NCI-H146 treated with DMSO at 0.1 percent for 48 hours (cell line): ENCODE data around the gene MYCBP2.
"Not testable (repeated sequence)": the region's sequence is repeated elsewhere in the genome, so short reads cannot be mapped to it uniquely, and the experiment has no call there.

Experiments
- DNase-seq: peaks from one replicate; lab custom pipeline; 2025; ENCODE audit not compliant: unreplicated experiment; lab: John Stamatoyannopoulos, UW

MYCBP2 gene

GRCh38 chr13:77337159-77337558 is 10.3 kb upstream of the MYCBP2 start:
- DNase-seq: no peak

DNA sequence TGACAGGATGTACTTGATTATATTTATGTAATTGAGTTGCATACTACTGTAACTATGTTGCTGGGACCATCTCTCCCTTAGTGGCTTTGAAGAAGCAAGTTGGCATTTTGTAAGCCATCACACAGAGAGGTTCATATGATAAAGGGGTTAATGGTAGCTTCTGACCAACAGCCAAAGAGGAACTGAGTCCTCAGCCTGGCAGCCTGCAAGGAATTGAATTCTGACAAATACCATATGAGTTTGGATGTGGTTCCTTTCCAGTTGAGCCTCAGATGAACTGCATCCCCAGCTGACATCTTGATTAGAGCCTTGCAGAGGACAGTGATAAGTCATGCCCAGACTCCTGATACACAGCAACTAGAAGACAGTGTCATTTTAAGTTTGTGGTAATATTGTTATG is 8.6 kb upstream of the MYCBP2 start:
- no peak for DNase-seq

GRCh38 chr13:77333594-77333993 is 6.7 kb upstream of the MYCBP2 start:
- DNase-seq: no peak

GRCh38 chr13:77331421-77331820 is 4.5 kb upstream of the MYCBP2 start:
- DNase-seq: no peak

GRCh38 chr13:77329911-77330584 is 3.2 kb upstream of the MYCBP2 start:
- DNase-seq: peak; percentile 32

GRCh38 chr13:77329133-77329910 is 2.4 kb upstream of the MYCBP2 start:
- DNase-seq: peak; percentile 94

DNA sequence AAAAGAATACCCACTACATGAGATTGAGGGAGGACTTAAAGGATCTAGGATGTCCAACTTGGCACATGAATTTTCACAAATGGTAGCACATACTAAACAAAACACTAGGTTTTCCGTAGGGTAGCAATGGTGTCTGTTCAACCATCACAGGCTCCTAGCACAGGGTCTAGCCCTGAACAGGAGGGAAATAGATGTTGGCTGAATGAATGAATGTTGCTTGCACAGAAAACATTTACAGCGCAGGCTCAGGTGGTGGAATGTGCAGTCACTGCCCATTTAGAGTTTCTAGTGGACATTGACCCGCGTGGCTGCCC is 1.9 kb upstream of the MYCBP2 start:
- DNase-seq: no peak

- no peak for DNase-seq
Measured at GRCh38 chr13:77325371-77325980, 1.4 kb downstream of the MYCBP2 start.

DNA sequence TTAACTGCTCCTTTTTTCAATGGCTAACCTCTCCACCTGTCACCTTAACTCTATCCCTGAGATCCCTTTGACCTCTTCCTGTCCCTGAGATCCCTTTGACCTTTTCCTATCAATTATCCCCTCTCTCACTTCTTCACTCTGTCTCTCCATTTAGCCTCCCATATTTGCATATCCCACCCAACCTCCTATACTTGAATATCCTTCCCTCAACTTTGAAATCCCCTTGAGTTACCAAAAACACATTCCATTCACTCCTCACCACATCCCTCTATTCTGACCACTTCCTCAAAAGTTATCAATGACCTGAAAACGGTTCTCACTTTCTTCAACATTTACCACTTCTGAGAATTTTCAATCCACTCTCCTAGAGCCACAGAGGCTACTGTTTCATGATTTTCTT is 3.0 kb downstream of the MYCBP2 start:
- DNase-seq: no peak

- DNase-seq: no peak
Measured at GRCh38 chr13:77319536-77319935, 7.4 kb downstream of the MYCBP2 start.

DNA sequence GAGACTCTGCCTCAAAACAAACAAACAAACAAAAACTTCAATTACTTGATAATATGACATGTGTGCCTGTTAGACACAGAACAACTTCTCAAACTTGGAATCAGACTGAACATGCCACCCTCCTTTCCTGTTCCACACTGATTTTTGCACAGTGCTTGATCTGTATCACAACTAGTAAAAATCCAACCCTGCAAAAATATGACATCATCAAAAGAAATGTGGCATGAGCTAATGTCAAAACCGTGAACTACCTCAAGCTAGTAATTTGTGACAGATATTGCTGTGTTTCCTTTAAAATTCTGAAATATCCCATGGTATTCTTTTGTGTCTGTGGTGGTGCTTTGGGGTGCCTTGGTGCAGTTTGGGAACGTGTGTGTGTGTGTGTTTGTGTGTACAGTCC is 8.2 kb downstream of the MYCBP2 start:
- no peak for DNase-seq

DNA sequence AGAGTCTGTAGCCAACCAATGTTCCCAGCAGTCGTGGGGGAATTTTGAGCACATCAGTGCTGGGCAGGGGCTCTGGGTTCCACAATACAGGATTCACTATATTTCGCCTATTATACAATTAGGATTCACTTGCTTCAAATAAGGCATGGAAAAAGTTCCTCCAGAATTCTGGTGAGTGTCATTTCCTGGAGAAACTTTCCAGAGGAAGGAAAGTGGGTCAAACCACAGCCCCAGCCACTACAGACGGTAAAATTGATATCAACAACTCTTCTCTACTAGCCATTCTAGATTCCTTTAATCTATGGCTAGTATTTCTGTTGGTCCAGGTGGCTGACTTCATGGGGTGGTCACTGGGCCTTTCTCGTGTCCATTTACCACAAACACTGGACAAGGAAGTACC is 10.5 kb downstream of the MYCBP2 start:
- DNase-seq: no peak

DNA sequence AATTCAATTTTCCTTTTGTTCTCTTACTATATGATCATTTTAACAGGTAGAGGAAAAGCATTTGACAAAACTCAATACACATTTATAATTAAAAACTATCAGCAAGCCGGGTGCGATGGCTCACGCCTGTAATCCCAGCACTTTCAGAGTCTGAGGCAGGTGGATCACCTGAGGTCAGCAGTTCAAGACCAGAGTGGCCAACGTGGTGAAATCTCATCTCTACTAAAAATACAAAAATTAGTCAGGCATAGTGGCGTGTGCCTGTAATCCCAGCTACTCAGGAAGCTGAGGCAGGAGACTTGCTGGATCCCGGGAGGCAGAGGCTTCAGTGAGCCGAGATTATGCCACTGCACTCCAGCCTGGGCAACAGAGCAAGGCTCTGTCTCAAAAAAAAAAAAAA is 11.4 kb downstream of the MYCBP2 start:
- not testable (repeated sequence) for DNase-seq

- no peak for DNase-seq
Measured at GRCh38 chr13:77313923-77314322, 13.0 kb downstream of the MYCBP2 start.

GRCh38 chr13:77312311-77312710 is 14.6 kb downstream of the MYCBP2 start:
- no peak for DNase-seq

- DNase-seq: no peak
Measured at GRCh38 chr13:77310579-77311279, 16.2 kb downstream of the MYCBP2 start.

DNA sequence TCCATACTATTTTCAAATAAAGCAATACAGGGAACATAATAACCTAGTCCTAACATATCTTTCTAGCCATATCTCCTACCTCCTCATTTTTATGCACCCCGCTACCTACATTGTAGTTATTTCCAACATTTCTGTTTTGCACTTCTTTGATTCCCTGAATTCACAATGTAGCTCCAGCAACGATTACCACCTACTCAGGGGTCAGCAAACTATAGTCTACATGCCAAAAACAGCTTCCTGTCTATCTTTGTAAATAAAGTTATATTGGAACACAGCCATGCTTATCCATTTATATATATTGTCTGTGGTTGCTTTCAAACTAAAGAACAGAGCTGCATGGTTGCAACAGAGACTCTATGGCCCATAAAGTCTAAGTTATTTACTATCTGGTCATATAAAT is 16.7 kb downstream of the MYCBP2 start:
- DNase-seq: no peak

DNA sequence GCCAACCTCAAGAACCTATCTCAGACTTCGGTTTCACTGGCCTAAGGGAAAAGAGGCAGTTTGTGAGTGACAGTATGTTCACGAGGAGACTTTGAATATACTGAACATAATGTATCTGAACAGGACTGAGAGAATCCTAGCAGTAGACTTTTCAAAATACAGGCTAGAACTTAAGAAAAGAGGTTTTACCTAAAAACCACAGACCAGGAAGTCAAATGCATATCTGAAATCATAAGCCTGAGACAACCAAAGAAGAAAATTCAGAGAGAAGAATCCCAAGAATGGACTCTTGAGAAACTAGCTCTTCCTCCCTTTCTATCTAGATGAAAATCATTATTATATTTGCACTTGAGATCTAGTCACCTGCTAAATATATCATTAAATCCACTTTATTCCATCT is 17.6 kb downstream of the MYCBP2 start:
- no peak for DNase-seq

- DNase-seq: no peak
Measured at GRCh38 chr13:77306458-77306857, 20.4 kb downstream of the MYCBP2 start.

DNA sequence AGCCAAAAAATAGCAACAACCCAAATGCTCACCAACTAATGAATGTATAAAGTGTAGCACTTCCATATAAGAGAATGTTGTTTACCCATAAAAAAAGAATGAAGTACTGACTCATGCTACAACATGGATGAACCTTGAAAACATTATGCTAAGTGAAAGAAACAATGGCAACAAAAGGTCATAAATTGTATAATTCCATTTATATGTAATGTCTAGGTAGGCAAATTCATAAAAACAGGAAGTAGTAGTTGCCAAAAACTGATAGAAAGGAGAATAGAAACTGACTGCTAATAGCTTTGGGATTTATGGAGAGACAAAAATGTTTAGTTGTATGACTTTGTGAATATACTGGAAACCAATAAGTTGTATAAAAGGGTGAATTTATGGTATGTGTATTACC is 21.6 kb downstream of the MYCBP2 start:
- DNase-seq: no peak

DNA sequence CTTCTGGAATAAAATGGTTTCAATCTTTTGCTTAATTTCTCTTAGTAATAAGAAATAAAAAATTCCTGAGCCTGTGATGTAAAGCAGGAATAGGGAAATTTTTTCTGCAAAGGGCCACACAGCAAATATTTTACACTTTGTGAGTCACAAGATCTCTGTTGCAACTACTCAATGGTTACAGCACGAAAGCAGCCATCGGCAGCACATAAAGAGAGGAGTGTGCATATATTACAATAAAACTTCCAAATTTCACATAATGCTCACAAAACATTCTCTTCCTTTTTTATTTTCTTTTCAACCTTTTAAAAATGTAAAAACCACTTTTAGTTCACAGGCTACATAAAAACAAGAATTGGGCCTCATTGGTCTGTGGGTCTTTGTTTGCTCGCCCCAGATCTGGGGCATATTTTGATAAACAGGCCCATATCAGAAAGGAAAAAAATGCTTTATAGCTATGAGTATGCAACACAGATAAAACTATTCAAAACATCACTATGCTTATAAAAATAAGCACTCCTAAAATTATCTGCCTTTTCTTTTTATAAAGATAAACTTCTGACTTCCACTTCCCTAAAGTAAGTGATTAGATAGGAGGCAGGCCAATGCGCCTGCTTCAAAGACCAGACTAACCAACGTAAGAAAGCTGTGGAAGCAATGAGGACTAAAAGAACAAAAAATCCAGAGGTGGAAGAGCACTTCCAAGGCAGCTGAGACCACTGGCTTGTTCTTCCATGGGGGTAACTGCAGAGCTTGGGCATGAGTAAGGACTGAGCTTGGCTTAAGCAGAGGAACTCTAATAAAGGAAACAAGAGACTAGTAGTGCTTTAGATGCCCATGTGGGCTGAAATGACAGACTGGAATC is 26.5 kb downstream of the MYCBP2 start:
- no peak for DNase-seq
